CD1c-positive myeloid dendritic cell (primary cell): ENCODE data around the gene RPF1.
"Not testable (repeated sequence)": the region's sequence is repeated elsewhere in the genome, so short reads cannot be mapped to it uniquely, and the experiment has no call there.

Experiments
- DNase-seq: peaks from one replicate; pipeline ENCODE4 v3.0.0-alpha.2; 2016; ENCODE audit errors: extremely low spot score

The RPF1 gene, protein sequence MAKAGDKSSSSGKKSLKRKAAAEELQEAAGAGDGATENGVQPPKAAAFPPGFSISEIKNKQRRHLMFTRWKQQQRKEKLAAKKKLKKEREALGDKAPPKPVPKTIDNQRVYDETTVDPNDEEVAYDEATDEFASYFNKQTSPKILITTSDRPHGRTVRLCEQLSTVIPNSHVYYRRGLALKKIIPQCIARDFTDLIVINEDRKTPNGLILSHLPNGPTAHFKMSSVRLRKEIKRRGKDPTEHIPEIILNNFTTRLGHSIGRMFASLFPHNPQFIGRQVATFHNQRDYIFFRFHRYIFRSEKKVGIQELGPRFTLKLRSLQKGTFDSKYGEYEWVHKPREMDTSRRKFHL

DNA sequence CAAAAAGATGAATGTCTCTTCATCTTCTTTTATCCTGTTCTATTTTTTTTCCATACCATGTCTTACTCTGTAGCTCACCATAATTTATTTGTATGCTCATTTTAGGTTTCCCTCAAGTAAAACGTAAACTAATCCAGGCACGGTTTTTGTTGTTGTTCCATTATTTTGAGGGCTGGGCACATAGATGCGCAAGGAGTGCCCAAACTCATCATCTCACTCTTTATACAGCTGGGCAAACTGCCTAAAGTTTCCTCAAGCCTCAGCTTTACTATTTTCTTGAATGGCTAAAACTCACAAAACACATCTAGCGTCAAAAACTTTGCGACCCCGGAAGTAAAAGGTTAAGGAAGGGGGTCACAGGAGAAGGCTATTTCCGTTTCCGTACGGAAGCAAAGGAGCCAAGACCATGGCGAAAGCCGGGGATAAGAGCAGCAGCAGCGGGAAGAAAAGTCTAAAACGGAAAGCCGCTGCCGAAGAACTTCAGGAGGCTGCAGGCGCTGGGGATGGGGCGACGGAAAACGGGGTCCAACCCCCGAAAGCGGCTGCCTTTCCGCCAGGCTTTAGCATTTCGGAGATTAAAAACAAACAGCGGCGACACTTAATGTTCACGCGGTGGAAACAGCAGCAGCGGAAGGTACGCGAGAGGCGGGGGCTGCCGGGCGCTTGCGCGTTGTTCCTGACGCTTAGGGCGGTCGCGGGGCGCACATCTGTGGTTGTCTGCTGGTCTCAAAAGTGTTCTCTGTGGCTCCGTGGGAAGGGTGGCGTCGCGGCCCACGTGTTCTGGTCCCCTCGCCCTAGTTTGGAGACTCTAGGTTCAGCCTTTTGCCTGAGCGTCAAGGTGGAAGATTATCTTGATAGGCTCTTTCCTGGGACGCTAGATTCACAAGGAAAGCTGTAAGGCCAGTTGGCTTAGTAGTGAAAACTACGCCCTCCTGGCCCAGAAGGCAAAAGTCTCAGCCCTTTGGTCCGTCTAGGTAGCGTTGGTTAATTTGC is at the start of gene RPF1:
TSS of gene RPF1 (plus strand) at position 391 of the 993 bp plus-strand sequence. CDS start at position 407, 16 bp downstream.
- DNase-seq, result peak; percentile 83

DNA sequence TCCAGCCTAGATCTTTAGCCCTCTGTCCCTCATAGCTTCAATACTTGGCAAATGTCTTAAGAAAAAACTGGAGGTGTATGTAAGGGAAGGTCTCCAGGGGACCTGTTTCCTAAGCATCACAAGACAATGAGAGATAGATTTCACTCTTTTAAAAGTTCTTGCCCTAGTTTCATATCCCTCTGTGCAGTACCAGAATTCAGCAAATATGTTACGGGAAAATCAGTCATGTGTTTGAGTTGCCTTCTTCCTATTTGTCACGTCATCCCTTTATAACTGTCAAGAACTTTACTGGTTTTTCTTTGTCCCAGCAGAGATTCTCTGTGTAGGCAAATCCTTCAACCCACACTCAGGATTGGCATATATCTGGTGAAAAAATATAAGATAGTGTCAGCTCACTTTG is 48.5 kb upstream of the RPF1 start:
- peak; percentile 71 for DNase-seq

DNA sequence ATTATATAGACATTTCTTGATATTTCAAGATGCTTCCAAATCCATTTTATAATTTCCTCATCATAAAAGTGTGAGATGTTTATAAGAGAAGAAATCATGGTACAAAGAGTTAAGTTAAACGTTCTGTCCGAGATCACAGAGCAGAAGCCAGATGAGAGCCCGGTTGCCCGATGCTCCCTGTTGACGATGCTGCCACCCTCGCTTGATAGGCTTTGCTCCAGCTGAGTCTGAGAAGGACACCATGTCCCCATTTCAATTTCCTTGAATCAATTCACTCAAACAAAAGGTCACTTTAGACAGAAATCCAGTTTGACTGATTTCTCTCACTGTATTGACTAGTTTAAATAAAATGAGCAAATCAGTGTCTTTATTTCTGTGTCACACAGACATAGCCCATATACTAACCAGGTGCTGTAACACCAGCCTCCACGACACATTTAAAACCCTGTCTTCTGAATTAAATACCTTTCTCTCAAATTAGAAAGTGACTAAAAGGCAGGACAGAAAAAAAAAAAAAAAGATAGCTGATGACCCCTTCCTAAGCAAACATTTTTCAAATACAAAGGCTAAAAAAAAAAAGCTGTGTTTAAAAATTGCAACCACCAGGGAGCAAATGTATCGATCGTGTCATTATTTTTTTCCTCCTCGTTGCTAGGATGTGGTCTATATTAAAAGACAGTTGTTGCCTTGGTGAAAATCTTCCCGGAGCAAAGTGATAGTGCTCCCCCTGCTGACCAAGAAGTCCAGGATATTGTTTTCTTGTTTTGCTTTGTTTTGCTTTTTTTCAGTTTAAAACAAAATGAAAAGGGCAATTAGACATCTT is 45.6 kb upstream of the RPF1 start:
- peak; percentile 81 for DNase-seq

DNA sequence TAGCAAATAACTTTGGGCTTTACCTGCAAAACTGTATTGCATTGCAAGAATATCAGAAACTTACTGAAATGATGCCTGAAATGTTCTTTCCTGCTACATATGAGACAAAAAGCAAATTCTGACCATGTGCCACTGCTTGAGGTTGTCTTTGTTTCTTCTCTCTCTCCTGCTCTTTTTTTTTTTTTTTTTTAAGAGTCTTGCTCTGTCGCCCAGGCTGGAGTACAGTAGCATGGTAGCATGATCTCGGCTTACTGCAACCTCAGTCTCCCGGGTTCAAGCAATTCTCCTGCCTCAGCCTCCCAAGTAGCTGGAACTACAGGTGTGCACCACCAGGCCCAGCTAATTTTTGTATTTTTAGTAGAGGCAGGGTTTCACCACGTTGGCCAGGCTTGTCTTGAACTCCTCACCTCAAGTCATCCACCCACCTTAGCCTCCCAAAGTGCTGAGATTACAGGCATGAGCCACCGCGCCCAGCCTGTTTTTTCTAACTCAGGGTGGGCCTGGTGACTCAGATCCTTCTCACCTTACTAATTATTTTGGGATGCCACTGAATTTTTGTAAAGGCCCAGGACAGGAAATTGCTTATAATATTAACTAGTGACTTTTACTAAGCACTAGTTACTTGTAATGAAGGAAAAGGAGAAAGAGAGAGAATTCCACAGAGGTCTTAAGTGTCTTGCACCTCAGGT is 44.8 kb upstream of the RPF1 start:
- no peak for DNase-seq

- DNase-seq, result peak; percentile 35
These were observed 44.1 kb upstream of the RPF1 start for GRCh38 chr1:84434801-84435549.

DNA sequence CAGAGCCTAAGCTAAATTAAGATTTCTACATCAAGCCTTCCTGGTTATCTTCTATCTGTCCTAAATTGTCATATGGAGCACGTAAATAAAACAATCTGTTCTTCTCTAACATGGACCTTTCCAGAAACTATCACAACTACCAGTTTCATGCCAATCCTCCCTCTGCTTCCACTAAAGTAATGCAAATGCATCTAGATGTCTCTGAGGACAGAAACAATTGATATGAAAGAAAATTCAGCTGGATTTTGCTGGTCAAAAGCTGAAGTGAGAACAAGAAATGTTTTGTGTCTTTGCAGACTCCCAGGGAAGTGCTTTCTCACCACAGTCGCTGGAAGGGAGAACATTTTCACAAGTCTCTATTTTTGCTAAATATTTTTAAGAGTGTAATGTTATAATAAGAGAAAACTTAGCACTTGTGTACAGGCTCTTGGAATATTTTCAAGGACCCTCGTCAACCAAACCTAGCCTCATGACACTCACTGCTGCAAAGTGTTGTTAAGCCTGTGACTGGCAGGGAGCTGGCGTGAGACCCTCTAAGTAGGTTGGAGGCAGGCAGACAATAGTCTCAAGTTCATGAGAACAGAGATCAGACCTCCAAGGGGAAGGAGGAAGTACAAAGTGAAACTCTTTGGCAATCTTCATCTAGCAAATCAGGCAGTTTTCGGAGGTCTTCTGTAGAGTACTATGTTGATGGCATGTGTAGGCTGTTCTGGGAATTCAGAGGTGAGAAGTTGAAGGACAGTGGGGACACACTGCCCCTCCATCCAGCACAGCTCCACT is 42.0 kb upstream of the RPF1 start:
- DNase-seq, result peak; percentile 77

- DNase-seq, result peak; percentile 94
These were observed 36.8 kb upstream of the RPF1 start for GRCh38 chr1:84442256-84442655.

- peak; percentile 25 for DNase-seq
These were observed 36.1 kb upstream of the RPF1 start for GRCh38 chr1:84442747-84443646.

GRCh38 chr1:84448704-84449103 is 30.4 kb upstream of the RPF1 start:
- DNase-seq, result not testable (repeated sequence)

- DNase-seq, result peak; percentile 77
These were observed 28.2 kb upstream of the RPF1 start for GRCh38 chr1:84450910-84451309.

DNA sequence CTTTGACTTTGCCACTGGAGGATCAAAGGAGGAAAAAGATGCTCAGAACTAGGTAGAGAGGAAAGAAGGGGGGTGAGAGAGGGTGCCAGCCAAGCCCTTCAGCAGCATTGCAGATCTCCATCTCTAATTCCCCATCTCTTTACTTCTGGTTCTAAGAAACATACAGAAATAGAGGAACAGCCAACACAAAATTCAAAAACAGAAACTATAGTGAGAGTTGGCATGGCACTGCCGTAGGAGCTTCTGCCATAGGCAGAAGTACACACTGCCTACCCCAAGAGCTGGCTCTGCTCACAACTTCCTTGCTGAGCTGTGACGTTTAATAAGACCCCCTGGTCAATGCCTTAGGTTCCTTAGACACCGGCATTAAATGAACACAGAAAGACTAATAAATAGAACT is 26.6 kb upstream of the RPF1 start:
- DNase-seq, result peak; percentile 24

GRCh38 chr1:84462118-84462517 is 16.9 kb upstream of the RPF1 start:
- no peak for DNase-seq

GRCh38 chr1:84467298-84467697 is 11.8 kb upstream of the RPF1 start:
- DNase-seq, result no peak

- DNase-seq, result no peak
These were observed 2.8 kb upstream of the RPF1 start for GRCh38 chr1:84476225-84476624.

DNA sequence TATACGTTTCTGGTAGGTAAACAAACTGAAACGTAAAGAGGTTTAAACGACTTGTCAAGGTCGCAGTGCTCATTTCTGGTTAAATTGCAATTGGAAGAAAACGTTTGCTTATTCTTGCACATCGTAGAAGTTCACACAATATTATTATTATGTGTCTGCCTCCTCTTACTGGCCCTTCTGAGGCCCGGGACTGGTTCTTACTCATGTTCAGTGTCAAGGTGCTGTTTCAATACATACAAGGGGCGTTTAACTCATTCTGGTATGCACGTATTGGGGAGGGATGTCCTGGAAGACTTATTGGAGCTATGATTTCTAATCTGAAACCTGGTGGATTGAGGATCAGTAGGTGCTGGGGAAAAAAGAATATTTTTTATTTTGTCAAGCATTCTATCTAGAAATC is 932 bp downstream of the RPF1 start:
- no peak for DNase-seq

- DNase-seq, result no peak
These were observed 1.6 kb downstream of the RPF1 start for GRCh38 chr1:84480650-84481049.

GRCh38 chr1:84481317-84481716 is 2.3 kb downstream of the RPF1 start:
- DNase-seq, result no peak

- no peak for DNase-seq
These were observed 9.0 kb downstream of the RPF1 start for GRCh38 chr1:84488107-84488506.

- no peak for DNase-seq
These were observed 10.7 kb downstream of the RPF1 start for GRCh38 chr1:84489766-84490165.
